PC-3 (cell line): Measurements from ENCODE around the gene GATA3.

Source experiments
- CTCF ChIP-seq: fragments of 300-600 bp; sonication (generic); conservative IDR thresholded peaks from 2 replicates; pipeline ENCODE4 v1.5.1; 2017; ENCODE audit warnings: antibody characterized with exemption, low read depth, mild to moderate bottlenecking, low read length
- EZH2 ChIP-seq: fragments of 300-600 bp; sonication (generic); IDR thresholded peaks from one replicate; pipeline ENCODE4 v1.6.1; 2017; ENCODE audit warnings: antibody characterized with exemption, mild to moderate bottlenecking, low read length; ENCODE audit not compliant: unreplicated experiment
- EZH2phosphoT487 ChIP-seq: fragments of 300-600 bp; sonication (generic); IDR thresholded peaks from 2 replicates; pipeline ENCODE4 v1.6.1; 2018; ENCODE audit warnings: mild to moderate bottlenecking, antibody characterized with exemption, low read length, borderline replicate concordance

- TF ChIP-seq CTCF (no peak), EZH2 (no peak), EZH2phosphoT487 (no peak)
Observed at GRCh38 chr10:8054494-8055407, at the start of gene GATA3.
